Inflammatory macrophage treated with lipopolysaccharide for 4 hours (primary cell): Measurements from ENCODE around the gene ZMYM3.

ENCODE experiments used
- DNase-seq: peaks from one replicate; pipeline ENCODE4 v3.0.0-alpha.2; 2020

ZMYM3 gene

GRCh38 chrX:71210816-71211215 lies 43.1 kb downstream of the ZMYM3 start:
- no peak for DNase-seq

GRCh38 chrX:71199252-71200008 lies 54.5 kb downstream of the ZMYM3 start:
- DNase-seq = no peak

- peak; percentile 70 for DNase-seq
Measured at GRCh38 chrX:71198066-71198465, 55.9 kb downstream of the ZMYM3 start.

GRCh38 chrX:71195964-71196649 lies 57.8 kb downstream of the ZMYM3 start:
- peak; percentile 8 for DNase-seq

GRCh38 chrX:71191248-71191647 lies 62.7 kb downstream of the ZMYM3 start:
- DNase-seq = no peak
